Activated naive CD4-positive, alpha-beta T cell treated with anti-CD3 and anti-CD28 coated beads, Interleukin-2, amount 50 U/mL, for 24 hours (primary cell): Measurements from ENCODE around the gene ARHGAP45.

ENCODE experiments used
- H3K27ac Mint-ChIP-seq: one replicate; pipeline ENCODE4 v1.8.0; 2021; ENCODE audit warnings: mild to moderate bottlenecking, mixed read lengths
- H3K27me3 Mint-ChIP-seq: one replicate; pipeline ENCODE4 v1.8.0; 2021; ENCODE audit warnings: mixed read lengths
- H3K36me3 Mint-ChIP-seq: one replicate; pipeline ENCODE4 v1.8.0; 2021; ENCODE audit warnings: mixed read lengths
- H3K4me1 Mint-ChIP-seq: one replicate; pipeline ENCODE4 v1.8.0; 2021; ENCODE audit warnings: mixed read lengths
- H3K4me3 Mint-ChIP-seq: one replicate; pipeline ENCODE4 v1.8.0; 2021; ENCODE audit warnings: mild to moderate bottlenecking, mixed read lengths
- H3K9me3 Mint-ChIP-seq: one replicate; pipeline ENCODE4 v1.8.0; 2021; ENCODE audit warnings: mixed read lengths

Gene ARHGAP45

GRCh38 chr19:1070931-1071791 is 4.2 kb downstream of the ARHGAP45 start:
- H3K4me3 Mint-ChIP-seq, result peak overlapping the region; percentile 83
- peaks cover 8% of the 10 kb centered on the region for H3K36me3 Mint-ChIP-seq
- peak overlapping the region; percentile 92 for H3K27ac Mint-ChIP-seq
- peaks cover 52% of the 10 kb centered on the region for H3K4me1 Mint-ChIP-seq
- no peaks in the 10 kb centered on the region for H3K27me3 Mint-ChIP-seq
- H3K9me3 Mint-ChIP-seq, result no peaks in the 10 kb centered on the region

DNA sequence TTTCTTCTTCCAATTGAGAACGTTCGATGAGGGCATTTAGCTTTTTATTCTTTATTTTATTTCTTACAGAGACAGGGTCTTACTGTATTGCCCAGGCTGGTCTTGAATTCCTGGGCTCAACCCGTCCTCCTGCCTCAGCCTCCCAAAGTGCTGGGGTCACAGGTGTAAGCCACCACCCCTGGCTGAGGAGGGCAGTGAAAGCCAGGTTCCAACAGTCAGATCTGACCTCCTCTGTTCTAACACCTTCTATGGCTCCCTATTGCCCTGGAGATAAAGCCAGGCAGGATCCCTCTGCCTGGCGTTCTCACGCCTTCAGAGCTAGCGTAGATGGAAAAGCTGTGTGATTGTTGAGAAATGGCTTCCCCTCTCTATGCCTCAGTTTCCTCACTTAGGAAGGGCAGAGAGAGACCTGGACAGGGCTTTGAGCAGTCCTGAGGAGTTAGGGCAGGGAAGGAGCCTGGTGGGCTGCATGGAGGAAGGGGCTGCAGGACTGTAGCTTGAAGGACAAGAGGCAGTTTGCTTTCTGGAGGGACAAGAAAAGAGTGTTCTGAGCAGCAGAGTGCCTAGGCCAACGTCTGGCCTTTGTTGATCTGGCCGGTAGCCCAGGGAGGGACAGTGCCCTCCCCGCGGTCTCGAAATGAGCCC is 5.5 kb downstream of the ARHGAP45 start:
- H3K9me3 Mint-ChIP-seq, result no peaks in the 10 kb centered on the region
- H3K4me3 Mint-ChIP-seq, result peak overlapping the region; percentile 83
- peaks cover 58% of the 10 kb centered on the region for H3K4me1 Mint-ChIP-seq
- peak overlapping the region; percentile 92 for H3K27ac Mint-ChIP-seq
- no peaks in the 10 kb centered on the region for H3K27me3 Mint-ChIP-seq
- peaks cover 8% of the 10 kb centered on the region for H3K36me3 Mint-ChIP-seq

- peak overlapping the region; percentile 54 for H3K4me3 Mint-ChIP-seq
- H3K9me3 Mint-ChIP-seq, result no peaks in the 10 kb centered on the region
Measured at GRCh38 chr19:1073063-1073955, 6.3 kb downstream of the ARHGAP45 start.

GRCh38 chr19:1073956-1074517 is 7.1 kb downstream of the ARHGAP45 start:
- no peaks in the 10 kb centered on the region for H3K9me3 Mint-ChIP-seq
- H3K36me3 Mint-ChIP-seq, result peaks cover 5% of the 10 kb centered on the region
- peaks cover 56% of the 10 kb centered on the region for H3K4me1 Mint-ChIP-seq
- no peaks in the 10 kb centered on the region for H3K27me3 Mint-ChIP-seq
- peak overlapping the region; percentile 65 for H3K4me3 Mint-ChIP-seq
- H3K27ac Mint-ChIP-seq, result peak overlapping the region; percentile 62

More at GRCh38 chr19:1073063-1073955, 6.3 kb downstream of the ARHGAP45 start:
- Mint-ChIP-seq H3K27ac (peak overlapping the region; percentile 77), H3K4me1 (peaks cover 62% of the 10 kb centered on the region), H3K36me3 (peaks cover 8% of the 10 kb centered on the region), H3K27me3 (no peaks in the 10 kb centered on the region)

- Mint-ChIP-seq H3K4me3 (no peak overlapping the region), H3K36me3 (peaks cover 5% of the 10 kb centered on the region), H3K27me3 (no peaks in the 10 kb centered on the region), H3K9me3 (no peaks in the 10 kb centered on the region), H3K4me1 (peaks cover 54% of the 10 kb centered on the region), H3K27ac (peak overlapping the region; percentile 87)
Measured at GRCh38 chr19:1074544-1075283, 7.7 kb downstream of the ARHGAP45 start.

- H3K36me3 Mint-ChIP-seq, result peaks cover 5% of the 10 kb centered on the region
- H3K4me1 Mint-ChIP-seq, result peaks cover 60% of the 10 kb centered on the region
- no peaks in the 10 kb centered on the region for H3K27me3 Mint-ChIP-seq
- peak overlapping the region; percentile 81 for H3K4me3 Mint-ChIP-seq
- no peaks in the 10 kb centered on the region for H3K9me3 Mint-ChIP-seq
- H3K27ac Mint-ChIP-seq, result peak overlapping the region; percentile 87
Measured at GRCh38 chr19:1076046-1076386, 9.0 kb downstream of the ARHGAP45 start.

GRCh38 chr19:1076951-1077350 is 10.0 kb downstream of the ARHGAP45 start:
- Mint-ChIP-seq H3K36me3 (peaks cover 3% of the 10 kb centered on the region), H3K9me3 (no peaks in the 10 kb centered on the region)

DNA sequence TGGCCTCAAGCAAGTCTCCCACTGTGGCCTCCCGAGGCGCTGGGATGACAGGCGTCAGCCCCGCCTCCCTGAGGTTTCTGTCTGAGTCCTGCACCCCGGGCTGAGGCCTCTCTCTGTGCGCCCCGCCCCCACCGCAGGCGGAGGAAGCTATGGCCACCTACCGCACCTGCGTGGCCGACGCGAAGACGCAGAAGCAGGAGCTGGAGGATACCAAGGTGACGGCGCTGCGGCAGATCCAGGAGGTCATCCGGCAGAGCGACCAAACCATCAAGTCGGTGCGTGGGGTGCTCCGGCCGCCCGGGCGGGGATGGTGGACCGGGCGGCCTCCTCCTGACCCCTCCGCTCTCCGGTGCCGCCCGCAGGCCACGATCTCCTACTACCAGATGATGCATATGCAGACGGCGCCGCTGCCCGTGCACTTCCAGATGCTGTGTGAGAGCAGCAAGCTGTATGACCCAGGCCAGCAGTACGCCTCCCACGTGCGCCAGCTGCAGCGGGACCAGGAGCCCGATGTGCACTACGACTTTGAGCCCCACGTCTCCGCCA is 12.7 kb downstream of the ARHGAP45 start:
- H3K9me3 Mint-ChIP-seq, result no peaks in the 10 kb centered on the region
- peaks cover 5% of the 10 kb centered on the region for H3K36me3 Mint-ChIP-seq
- no peaks in the 10 kb centered on the region for H3K27me3 Mint-ChIP-seq
- peak overlapping the region; percentile 55 for H3K4me3 Mint-ChIP-seq
- peak overlapping the region; percentile 65 for H3K27ac Mint-ChIP-seq
- peaks cover 49% of the 10 kb centered on the region for H3K4me1 Mint-ChIP-seq

More at GRCh38 chr19:1076951-1077350, 10.0 kb downstream of the ARHGAP45 start:
- Mint-ChIP-seq H3K4me1 (peaks cover 62% of the 10 kb centered on the region), H3K4me3 (peak overlapping the region; percentile 82), H3K27ac (peak overlapping the region; percentile 66), H3K27me3 (no peaks in the 10 kb centered on the region)

DNA sequence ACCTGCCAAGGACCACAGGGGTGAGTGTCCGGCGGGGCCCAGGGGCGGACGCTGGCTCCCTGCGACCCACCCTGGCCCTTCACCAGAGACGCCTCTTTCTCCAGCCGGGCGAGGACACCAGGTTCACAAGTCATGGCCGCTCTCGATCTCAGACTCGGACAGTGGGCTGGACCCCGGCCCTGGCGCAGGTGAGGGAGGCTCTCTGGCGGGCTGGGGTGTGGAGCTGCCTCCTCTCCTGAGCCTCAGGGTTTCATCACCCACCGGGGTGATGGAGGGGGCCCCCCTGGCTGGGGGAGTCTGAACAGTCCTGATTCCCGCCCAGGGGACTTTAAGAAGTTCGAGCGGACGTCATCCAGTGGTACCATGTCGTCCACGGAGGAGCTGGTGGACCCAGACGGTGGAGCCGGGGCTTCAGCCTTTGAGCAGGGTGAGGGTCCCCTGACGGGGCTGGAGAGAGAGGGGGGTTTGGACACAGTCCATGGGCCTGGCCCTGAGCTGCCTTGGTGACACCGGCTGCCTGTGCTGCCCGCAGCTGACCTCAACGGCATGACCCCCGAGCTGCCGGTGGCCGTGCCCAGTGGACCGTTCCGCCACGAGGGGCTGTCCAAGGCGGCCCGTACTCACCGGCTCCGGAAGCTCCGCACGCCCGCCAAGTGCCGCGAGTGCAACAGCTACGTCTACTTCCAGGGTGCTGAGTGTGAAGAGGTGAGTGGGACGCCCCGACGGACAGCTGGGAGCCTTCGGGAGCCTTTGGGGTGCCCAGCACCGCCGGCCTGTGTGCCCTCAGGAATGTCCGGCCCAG is 13.6 kb downstream of the ARHGAP45 start:
- peak overlapping the region; percentile 83 for H3K27ac Mint-ChIP-seq
- peaks cover 7% of the 10 kb centered on the region for H3K36me3 Mint-ChIP-seq
- H3K27me3 Mint-ChIP-seq, result no peaks in the 10 kb centered on the region
- no peak overlapping the region for H3K4me3 Mint-ChIP-seq
- H3K4me1 Mint-ChIP-seq, result peaks cover 55% of the 10 kb centered on the region
- no peaks in the 10 kb centered on the region for H3K9me3 Mint-ChIP-seq

GRCh38 chr19:1081301-1082164 is 14.6 kb downstream of the ARHGAP45 start:
- Mint-ChIP-seq H3K4me3 (peak overlapping the region; percentile 33), H3K27ac (peak overlapping the region; percentile 86), H3K36me3 (peaks cover 6% of the 10 kb centered on the region)

DNA sequence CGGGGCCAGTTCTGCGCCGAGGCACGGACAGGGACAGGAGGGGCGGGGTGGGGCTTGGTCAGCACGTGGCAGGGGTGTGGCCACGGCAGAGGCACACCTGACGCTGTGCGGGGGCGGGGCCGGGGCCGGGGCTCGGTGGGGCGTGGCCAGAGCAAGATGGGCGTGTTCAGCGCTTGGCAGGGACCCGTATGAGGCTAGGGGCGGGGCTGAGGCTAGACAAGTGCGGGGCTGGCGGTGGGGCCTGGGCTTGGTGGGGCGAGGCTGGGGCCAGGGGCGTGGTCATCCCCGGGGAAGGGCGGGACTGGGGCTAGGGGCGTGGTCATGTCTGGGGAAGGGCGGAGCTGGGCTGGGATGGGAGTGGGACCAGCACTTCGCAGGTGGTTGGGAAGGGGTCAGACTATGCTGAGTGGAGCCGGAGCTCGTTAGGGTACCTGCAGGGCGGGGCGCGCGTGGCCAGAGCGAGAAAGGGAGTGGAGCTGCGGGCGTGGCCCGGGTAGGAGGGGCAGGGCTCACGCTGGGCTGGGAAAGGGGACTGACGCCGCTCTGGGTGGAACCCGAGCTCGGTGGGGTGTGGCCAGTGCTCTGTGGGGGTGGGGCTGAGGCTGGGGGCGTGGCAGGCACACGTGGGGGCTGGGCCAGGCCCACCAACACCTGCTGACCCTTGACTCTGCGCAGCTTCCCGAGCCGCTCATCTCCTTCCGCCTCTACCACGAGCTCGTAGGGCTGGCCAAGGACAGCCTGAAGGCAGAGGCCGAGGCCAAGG is 15.4 kb downstream of the ARHGAP45 start:
- Mint-ChIP-seq H3K27me3 (no peaks in the 10 kb centered on the region), H3K36me3 (peaks cover 6% of the 10 kb centered on the region), H3K4me3 (peak overlapping the region; percentile 33), H3K9me3 (no peaks in the 10 kb centered on the region), H3K4me1 (peaks cover 46% of the 10 kb centered on the region), H3K27ac (peak overlapping the region; percentile 55)

More at GRCh38 chr19:1081301-1082164, 14.6 kb downstream of the ARHGAP45 start:
- Mint-ChIP-seq H3K4me1 (peaks cover 51% of the 10 kb centered on the region), H3K27me3 (no peaks in the 10 kb centered on the region), H3K9me3 (no peaks in the 10 kb centered on the region)

DNA sequence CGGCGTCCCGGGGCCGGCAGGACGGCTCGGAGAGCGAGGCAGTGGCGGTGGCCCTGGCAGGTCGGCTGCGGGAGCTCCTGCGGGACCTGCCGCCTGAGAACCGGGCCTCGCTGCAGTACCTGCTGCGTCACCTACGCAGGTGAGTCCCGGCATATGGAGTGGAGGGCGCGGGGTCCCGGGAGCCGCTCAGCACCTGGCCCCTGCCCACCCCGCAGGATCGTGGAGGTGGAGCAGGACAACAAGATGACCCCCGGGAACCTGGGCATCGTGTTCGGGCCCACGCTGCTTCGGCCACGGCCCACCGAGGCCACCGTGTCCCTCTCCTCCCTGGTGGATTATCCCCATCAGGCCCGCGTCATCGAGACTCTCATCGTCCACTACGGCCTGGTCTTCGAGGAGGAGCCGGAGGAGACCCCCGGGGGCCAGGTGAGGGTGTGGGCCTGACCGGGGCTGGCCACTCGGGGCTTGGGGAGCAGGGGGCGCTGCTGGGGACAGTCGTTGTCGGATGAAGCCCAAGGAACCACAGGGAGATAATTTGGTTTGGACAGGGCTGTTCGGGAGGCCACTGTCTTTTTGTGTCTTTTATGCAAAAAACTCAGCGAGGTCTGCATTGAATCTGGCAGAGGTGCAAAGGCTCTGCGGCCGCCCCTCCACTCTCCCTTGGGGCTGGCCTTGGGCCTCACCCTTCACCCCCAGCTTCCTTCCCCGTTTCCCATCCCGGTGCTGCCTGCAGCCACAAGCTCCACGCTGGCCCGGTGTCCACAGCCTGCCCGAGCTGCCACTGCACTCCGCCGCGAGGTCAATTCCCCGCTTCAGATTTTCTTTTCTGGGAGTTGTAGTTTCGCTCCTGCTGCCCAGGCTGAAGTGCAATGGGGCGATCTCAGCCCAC is 16.2 kb downstream of the ARHGAP45 start:
- no peak overlapping the region for H3K27ac Mint-ChIP-seq
- no peaks in the 10 kb centered on the region for H3K9me3 Mint-ChIP-seq
- no peak overlapping the region for H3K4me3 Mint-ChIP-seq
- H3K27me3 Mint-ChIP-seq, result no peaks in the 10 kb centered on the region
- H3K4me1 Mint-ChIP-seq, result peaks cover 50% of the 10 kb centered on the region
- peaks cover 6% of the 10 kb centered on the region for H3K36me3 Mint-ChIP-seq
